Putamen (tissue), 1 donor: ENCODE results near the gene ZBTB7C.

Experiments used
- DNase-seq: peaks from one replicate; pipeline ENCODE4 v3.0.0-alpha.2; 2016; ENCODE audit warnings: low spot score

Gene ZBTB7C

GRCh38 chr18:48390641-48391040 lies 18.5 kb downstream of the ZBTB7C start:
- no peak for DNase-seq

- DNase-seq, result no peak
Measured at GRCh38 chr18:48388478-48388877, 20.7 kb downstream of the ZBTB7C start.

- no peak for DNase-seq
Measured at GRCh38 chr18:48387300-48387699, 21.9 kb downstream of the ZBTB7C start.

- no peak for DNase-seq
Measured at GRCh38 chr18:48385596-48385995, 23.6 kb downstream of the ZBTB7C start.

- DNase-seq, result no peak
Measured at GRCh38 chr18:48376934-48377333, 32.2 kb downstream of the ZBTB7C start.

- DNase-seq, result no peak
Measured at GRCh38 chr18:48376406-48376805, 32.8 kb downstream of the ZBTB7C start.

GRCh38 chr18:48375150-48375800 lies 33.9 kb downstream of the ZBTB7C start:
- no peak for DNase-seq

- DNase-seq, result no peak
Measured at GRCh38 chr18:48374423-48375149, 34.6 kb downstream of the ZBTB7C start.

- DNase-seq, result no peak
Measured at GRCh38 chr18:48371854-48372602, 37.2 kb downstream of the ZBTB7C start.

- no peak for DNase-seq
Measured at GRCh38 chr18:48367557-48367956, 41.6 kb downstream of the ZBTB7C start.

GRCh38 chr18:48365965-48366364 lies 43.2 kb downstream of the ZBTB7C start:
- DNase-seq, result no peak

- DNase-seq, result no peak
Measured at GRCh38 chr18:48364146-48364545, 45.0 kb downstream of the ZBTB7C start.

- no peak for DNase-seq
Measured at GRCh38 chr18:48363175-48363574, 46.0 kb downstream of the ZBTB7C start.

GRCh38 chr18:48361801-48362200 lies 47.4 kb downstream of the ZBTB7C start:
- DNase-seq, result no peak

GRCh38 chr18:48360376-48361021 lies 48.7 kb downstream of the ZBTB7C start:
- no peak for DNase-seq

- DNase-seq, result no peak
Measured at GRCh38 chr18:48359626-48360025, 49.6 kb downstream of the ZBTB7C start.

GRCh38 chr18:48358868-48359267 lies 50.3 kb downstream of the ZBTB7C start:
- DNase-seq, result no peak

- no peak for DNase-seq
Measured at GRCh38 chr18:48356909-48357631, 52.1 kb downstream of the ZBTB7C start.

GRCh38 chr18:48356151-48356745 lies 52.9 kb downstream of the ZBTB7C start:
- DNase-seq, result no peak

GRCh38 chr18:48355276-48356115 lies 53.7 kb downstream of the ZBTB7C start:
- DNase-seq, result no peak
